ENCODE data around the gene APP. TPM values are rescaled to one million over a fixed set of nuclear protein-coding genes. Genes with fewer than 3 reads are reported as not detected.

The APP gene
- total RNA-seq, 2 experiments from 2014 or later, result 0.55 TPM; not detected in 1

DNA sequence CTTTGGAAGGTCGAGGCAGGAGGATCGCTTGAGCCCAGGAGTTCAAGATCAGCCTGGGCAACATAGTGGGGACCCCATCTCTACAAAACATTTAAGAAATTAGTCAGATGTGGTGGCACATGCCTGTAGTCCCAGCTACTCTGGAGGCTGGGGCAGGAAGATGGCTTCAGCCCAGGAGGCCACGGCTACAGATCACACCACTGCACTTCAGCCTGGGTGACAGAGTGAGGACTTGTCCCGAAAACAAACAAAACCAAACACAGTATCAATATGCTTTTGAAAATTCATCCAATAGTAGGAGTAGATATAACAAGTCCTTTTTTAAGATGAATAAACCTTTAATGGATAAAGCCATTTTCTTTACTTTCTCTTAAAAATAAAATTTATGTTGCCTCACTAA lies 8.5 kb downstream of the APP start:
- Histone ChIP-seq H3K9me3 (ENCODE audit: low read length) (no peaks in the 10 kb centered on the region), H3K9me2 (ENCODE audit: insufficient read depth, low read length) (no peaks in the 10 kb centered on the region), H4K20me1 (ENCODE audit: insufficient read depth, low read length) (no peaks in the 10 kb centered on the region), H3K36me3 (ENCODE audit: insufficient read depth, low read length) (no peaks in the 10 kb centered on the region), H3K4me3 (ENCODE audit: low read depth, low read length, poor library complexity, severe bottlenecking) (no peak overlapping the region), H3K79me2 (ENCODE audit: insufficient read depth, low read depth, low read length) (no peaks in the 10 kb centered on the region), H3K4me2 (ENCODE audit: low read length) (no peak overlapping the region), H3K4me1 (ENCODE audit: insufficient read depth, low read length, poor library complexity, severe bottlenecking) (no peaks in the 10 kb centered on the region), H3K27ac (ENCODE audit: low read depth, low read length, poor library complexity, severe bottlenecking) (no peak overlapping the region), H2AFZ (ENCODE audit: low read length) (no peak overlapping the region)
- no peak for DNase-seq (ENCODE audit: low spot score)
- BruUV-seq (replicated peaks), result no TSS peak
- ChIA-PET CTCF (ENCODE audit: unreplicated experiment) (interaction anchor here (0.6 kb wide), 1 partner anchor 273 kb away, joined by 3 read pairs; no protein-coding TSS in a partner anchor), POLR2A (no interaction called here)
- intact Hi-C loops (cut with micrococcal nuclease; ENCODE audit: unreplicated experiment), result no loop called here
- TF ChIP-seq EZH2phosphoT487 (IDR thresholded peaks at IDR 0.05; ENCODE audit: borderline replicate concordance, low read depth, low read length), result no peak
- TF ChIP-seq, protein P1, sequence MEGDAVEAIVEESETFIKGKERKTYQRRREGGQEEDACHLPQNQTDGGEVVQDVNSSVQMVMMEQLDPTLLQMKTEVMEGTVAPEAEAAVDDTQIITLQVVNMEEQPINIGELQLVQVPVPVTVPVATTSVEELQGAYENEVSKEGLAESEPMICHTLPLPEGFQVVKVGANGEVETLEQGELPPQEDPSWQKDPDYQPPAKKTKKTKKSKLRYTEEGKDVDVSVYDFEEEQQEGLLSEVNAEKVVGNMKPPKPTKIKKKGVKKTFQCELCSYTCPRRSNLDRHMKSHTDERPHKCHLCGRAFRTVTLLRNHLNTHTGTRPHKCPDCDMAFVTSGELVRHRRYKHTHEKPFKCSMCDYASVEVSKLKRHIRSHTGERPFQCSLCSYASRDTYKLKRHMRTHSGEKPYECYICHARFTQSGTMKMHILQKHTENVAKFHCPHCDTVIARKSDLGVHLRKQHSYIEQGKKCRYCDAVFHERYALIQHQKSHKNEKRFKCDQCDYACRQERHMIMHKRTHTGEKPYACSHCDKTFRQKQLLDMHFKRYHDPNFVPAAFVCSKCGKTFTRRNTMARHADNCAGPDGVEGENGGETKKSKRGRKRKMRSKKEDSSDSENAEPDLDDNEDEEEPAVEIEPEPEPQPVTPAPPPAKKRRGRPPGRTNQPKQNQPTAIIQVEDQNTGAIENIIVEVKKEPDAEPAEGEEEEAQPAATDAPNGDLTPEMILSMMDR (conservative IDR thresholded peaks at IDR 0.05; ENCODE audit: low read length), result no peak

- H3K36me3 ChIP-seq (ENCODE audit: insufficient read depth, low read length), result no peaks in the 10 kb centered on the region
- BruUV-seq (replicated peaks), result no TSS peak
- H3K27ac ChIP-seq (ENCODE audit: low read depth, low read length, poor library complexity, severe bottlenecking), result no peak overlapping the region
- ChIA-PET CTCF (ENCODE audit: unreplicated experiment) (no interaction called here), POLR2A (no interaction called here)
- no peaks in the 10 kb centered on the region for H3K4me1 ChIP-seq (ENCODE audit: insufficient read depth, low read length, poor library complexity, severe bottlenecking)
- intact Hi-C loops (cut with micrococcal nuclease; ENCODE audit: unreplicated experiment), result no loop called here
- H3K4me3 ChIP-seq (ENCODE audit: low read depth, low read length, poor library complexity, severe bottlenecking), result no peak overlapping the region
- H4K20me1 ChIP-seq (ENCODE audit: insufficient read depth, low read length), result no peaks in the 10 kb centered on the region
- no peak overlapping the region for H3K4me2 ChIP-seq (ENCODE audit: low read length)
- H2AFZ ChIP-seq (ENCODE audit: low read length), result no peak overlapping the region
- no peak for DNase-seq (ENCODE audit: low spot score)
- no peaks in the 10 kb centered on the region for H3K9me3 ChIP-seq (ENCODE audit: low read length)
- no peaks in the 10 kb centered on the region for H3K9me2 ChIP-seq (ENCODE audit: insufficient read depth, low read length)
- TF ChIP-seq, protein P1 (conservative IDR thresholded peaks at IDR 0.05; ENCODE audit: low read length), result no peak
- no peak for TF ChIP-seq EZH2phosphoT487 (IDR thresholded peaks at IDR 0.05; ENCODE audit: borderline replicate concordance, low read depth, low read length)
- no peaks in the 10 kb centered on the region for H3K79me2 ChIP-seq (ENCODE audit: insufficient read depth, low read depth, low read length)
Observed at GRCh38 chr21:26159869-26160268, 10.7 kb downstream of the APP start.

- no TSS peak for BruUV-seq (replicated peaks)
- intact Hi-C loops (cut with micrococcal nuclease; ENCODE audit: unreplicated experiment), result no loop called here
Observed at GRCh38 chr21:26157801-26158200, 12.8 kb downstream of the APP start.

More at GRCh38 chr21:26157801-26158200, 12.8 kb downstream of the APP start:
- ChIA-PET POLR2A (interaction anchor here (0.6 kb wide), 1 partner anchor 767 kb away, joined by 3 read pairs; no protein-coding TSS in a partner anchor), CTCF (ENCODE audit: unreplicated experiment) (no interaction called here)
- no peak overlapping the region for H3K27ac ChIP-seq (ENCODE audit: low read depth, low read length, poor library complexity, severe bottlenecking)
- no peak for DNase-seq (ENCODE audit: low spot score)
- no peaks in the 10 kb centered on the region for H3K9me2 ChIP-seq (ENCODE audit: insufficient read depth, low read length)
- H4K20me1 ChIP-seq (ENCODE audit: insufficient read depth, low read length), result no peaks in the 10 kb centered on the region
- no peaks in the 10 kb centered on the region for H3K4me1 ChIP-seq (ENCODE audit: insufficient read depth, low read length, poor library complexity, severe bottlenecking)
- H3K4me2 ChIP-seq (ENCODE audit: low read length), result no peak overlapping the region
- no peaks in the 10 kb centered on the region for H3K36me3 ChIP-seq (ENCODE audit: insufficient read depth, low read length)
- no peak overlapping the region for H2AFZ ChIP-seq (ENCODE audit: low read length)
- H3K4me3 ChIP-seq (ENCODE audit: low read depth, low read length, poor library complexity, severe bottlenecking), result no peak overlapping the region
- no peak for TF ChIP-seq EZH2phosphoT487 (IDR thresholded peaks at IDR 0.05; ENCODE audit: borderline replicate concordance, low read depth, low read length)
- TF ChIP-seq, protein P1 (conservative IDR thresholded peaks at IDR 0.05; ENCODE audit: low read length), result no peak
- H3K9me3 ChIP-seq (ENCODE audit: low read length), result no peaks in the 10 kb centered on the region
- no peaks in the 10 kb centered on the region for H3K79me2 ChIP-seq (ENCODE audit: insufficient read depth, low read depth, low read length)
